Bronchial epithelial cell (primary cell): Measurements from ENCODE around the gene GPN3. TPM values are rescaled to one million over a fixed set of nuclear protein-coding genes. Genes with fewer than 3 reads are reported as not detected.

Experiments used
- DNase-seq: peaks from one replicate; pipeline ENCODE4 v3.0.0-alpha.2; 2010; ENCODE audit warnings: low read depth
- FAIRE-seq: peaks from 2 replicates; lab custom pipeline; 2011; peaks lifted over from hg19 to GRCh38; lab: Jason Lieb, UNC
- H3K27me3 ChIP-seq: 2 replicates; pipeline ENCODE4 v1.5.1; 2011; ENCODE audit warnings: low read length; ENCODE audit not compliant: control insufficient read depth, insufficient read depth
- H3K36me3 ChIP-seq: 2 replicates; pipeline ENCODE4 v1.5.1; 2011; ENCODE audit warnings: low read length; ENCODE audit not compliant: control insufficient read depth, insufficient read depth
- H3K4me3 ChIP-seq: 2 replicates; pipeline ENCODE4 v1.5.1; 2011; ENCODE audit warnings: mild to moderate bottlenecking, low read depth, low read length, control low read depth
- total RNA-seq: library from RNA; depleted of rRNA; stranded (reverse); fragments of >200 nt; gene quantifications from 2 replicates; pipeline ENCODE4 v1.2.1, GENCODE V29; 2014
- TF ChIP-seq, protein P1 (sequence below): IDR thresholded peaks from 2 replicates; pipeline ENCODE4 v1.5.1; 2011; ENCODE audit warnings: mild to moderate bottlenecking, moderate library complexity, low read length, control low read depth, inconsistent platforms; ENCODE audit not compliant: insufficient read depth, severe bottlenecking

Gene GPN3
- total RNA-seq, 1 donor from 2014 or later = 19.7 TPM

DNA sequence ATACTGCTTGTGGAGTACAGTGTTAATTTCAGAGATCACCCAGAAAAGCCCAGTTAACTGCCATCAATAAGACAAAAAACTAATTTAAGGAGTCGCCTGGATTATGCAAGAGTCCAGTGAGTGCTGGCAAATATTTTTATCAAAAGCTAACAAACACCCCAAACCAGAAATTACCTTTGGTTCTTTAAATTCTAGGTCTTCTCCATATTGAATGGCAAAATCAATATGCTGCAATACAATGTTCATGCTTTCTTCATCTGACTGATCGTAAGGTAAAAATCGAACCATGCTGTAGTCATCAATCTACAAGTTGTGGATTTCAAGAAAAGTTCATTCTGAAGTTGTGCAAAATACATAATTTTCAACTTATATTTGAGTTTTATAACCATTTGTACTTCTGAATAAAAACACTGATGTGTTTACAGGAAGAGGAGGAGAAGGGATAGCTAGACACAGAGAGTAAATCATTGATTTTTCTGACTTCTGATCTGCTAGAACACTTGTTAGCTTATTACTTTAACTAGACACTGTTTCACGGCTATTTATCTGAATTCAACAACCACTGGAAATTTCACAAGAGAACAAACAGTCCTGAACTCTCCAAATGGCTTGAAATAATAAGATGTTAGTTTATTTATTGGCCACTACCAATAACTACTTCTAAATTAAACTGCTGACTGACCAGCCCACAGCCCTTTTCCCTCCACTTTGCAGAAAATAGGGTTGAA lies 14.3 kb downstream of the GPN3 start:
- no peak overlapping the region for H3K4me3 ChIP-seq
- FAIRE-seq (no peak), DNase-seq (no peak)
- no peaks in the 10 kb centered on the region for H3K27me3 ChIP-seq
- TF ChIP-seq, protein P1, sequence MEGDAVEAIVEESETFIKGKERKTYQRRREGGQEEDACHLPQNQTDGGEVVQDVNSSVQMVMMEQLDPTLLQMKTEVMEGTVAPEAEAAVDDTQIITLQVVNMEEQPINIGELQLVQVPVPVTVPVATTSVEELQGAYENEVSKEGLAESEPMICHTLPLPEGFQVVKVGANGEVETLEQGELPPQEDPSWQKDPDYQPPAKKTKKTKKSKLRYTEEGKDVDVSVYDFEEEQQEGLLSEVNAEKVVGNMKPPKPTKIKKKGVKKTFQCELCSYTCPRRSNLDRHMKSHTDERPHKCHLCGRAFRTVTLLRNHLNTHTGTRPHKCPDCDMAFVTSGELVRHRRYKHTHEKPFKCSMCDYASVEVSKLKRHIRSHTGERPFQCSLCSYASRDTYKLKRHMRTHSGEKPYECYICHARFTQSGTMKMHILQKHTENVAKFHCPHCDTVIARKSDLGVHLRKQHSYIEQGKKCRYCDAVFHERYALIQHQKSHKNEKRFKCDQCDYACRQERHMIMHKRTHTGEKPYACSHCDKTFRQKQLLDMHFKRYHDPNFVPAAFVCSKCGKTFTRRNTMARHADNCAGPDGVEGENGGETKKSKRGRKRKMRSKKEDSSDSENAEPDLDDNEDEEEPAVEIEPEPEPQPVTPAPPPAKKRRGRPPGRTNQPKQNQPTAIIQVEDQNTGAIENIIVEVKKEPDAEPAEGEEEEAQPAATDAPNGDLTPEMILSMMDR = no peak
- peaks cover 2% of the 10 kb centered on the region for H3K36me3 ChIP-seq

DNA sequence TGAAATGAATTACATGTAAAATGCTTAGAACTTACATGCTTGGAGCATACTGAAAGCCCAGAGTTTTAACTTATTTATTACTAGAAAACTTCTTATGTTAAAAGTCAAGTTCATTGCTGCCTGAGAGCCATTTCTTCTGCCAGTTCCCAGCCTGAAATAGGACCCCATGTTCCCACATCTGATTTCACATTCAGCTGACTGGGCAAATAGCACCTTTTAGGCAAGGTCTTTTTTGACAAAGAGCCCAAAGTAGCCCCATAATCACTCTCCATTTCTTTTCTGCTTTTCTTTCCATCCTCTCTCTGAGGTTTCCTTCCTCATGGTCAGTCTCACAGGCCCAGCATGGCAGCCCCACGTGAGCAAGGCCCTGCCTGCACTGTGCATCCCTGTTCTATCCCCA lies 16.8 kb downstream of the GPN3 start:
- no peaks in the 10 kb centered on the region for H3K27me3 ChIP-seq
- H3K36me3 ChIP-seq = no peaks in the 10 kb centered on the region
- H3K4me3 ChIP-seq = no peak overlapping the region
- no peak for DNase-seq
- TF ChIP-seq, protein P1 = no peak
- FAIRE-seq = no peak

DNA sequence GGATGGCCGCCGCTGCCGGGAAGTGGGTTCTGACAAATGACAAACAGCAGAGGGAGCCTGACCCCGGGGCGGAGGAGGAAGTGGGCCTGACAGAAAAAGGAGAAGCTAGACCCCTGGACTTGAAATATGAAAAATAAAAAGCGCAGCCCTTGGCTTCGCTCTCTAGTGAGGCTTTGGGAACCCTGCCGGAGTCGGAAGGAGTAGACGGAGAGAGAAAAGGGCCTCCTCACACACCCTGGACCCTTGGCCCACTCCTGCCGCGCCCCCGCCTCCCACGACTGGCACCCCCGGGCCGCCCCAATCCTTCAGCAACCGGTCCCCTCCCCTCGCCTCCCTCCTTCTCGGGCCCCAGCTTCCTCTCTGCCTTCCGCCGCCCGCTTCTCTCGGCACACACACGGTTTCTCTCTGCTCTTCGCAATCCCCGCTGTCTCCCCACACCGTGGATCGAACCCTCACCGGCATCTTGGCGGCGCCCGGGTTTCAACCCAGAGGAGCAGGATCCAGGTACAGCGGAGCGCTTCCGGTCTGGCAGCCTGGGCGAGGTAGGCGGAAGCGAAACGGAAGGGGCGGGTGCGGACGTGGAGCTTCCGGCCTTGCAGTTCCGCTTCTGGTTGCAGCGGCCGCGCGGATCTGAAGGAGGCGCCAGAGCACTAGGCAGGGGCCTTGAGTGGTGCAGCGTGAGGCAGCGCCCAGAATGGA lies 18.1 kb downstream of the GPN3 start, which contains the start of gene ARPC3:
Gene ARPC3, minus strand, starts transcription at position 539 of the 699 bp plus-strand sequence. Its CDS starts 77 bp downstream, at position 462.
- TF ChIP-seq, protein P1 = peak; percentile 94
- DNase-seq = peak; percentile 85
- no peaks in the 10 kb centered on the region for H3K36me3 ChIP-seq
- no peak for FAIRE-seq
- peak within 1 kb of the TSS; percentile 99 for H3K4me3 ChIP-seq
- no peaks in the 10 kb centered on the region for H3K27me3 ChIP-seq

DNA sequence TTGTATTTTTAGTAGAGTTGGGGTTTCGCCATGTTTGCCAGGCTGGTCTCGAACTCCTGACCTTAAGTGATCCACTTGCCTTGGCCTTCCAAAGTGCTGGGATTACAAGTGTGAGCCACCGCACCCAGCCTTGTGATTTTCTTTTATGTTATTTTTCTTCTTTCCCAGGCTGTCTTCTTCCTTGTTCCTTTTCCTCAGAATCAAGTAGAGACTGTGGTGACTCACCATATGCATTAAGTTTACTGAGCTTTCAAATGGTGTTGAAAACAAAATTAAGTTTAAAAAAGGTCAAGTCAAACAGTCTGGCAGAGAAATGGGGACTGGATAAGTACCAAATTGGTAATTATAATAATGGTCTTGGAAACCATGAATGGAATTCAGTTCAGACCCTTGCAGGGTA lies 23.6 kb downstream of the GPN3 start:
- no peak for DNase-seq
- Histone ChIP-seq H3K36me3 (peaks cover 7% of the 10 kb centered on the region), H3K27me3 (no peaks in the 10 kb centered on the region), H3K4me3 (no peak overlapping the region)
- FAIRE-seq = no peak
- TF ChIP-seq, protein P1 = no peak

DNA sequence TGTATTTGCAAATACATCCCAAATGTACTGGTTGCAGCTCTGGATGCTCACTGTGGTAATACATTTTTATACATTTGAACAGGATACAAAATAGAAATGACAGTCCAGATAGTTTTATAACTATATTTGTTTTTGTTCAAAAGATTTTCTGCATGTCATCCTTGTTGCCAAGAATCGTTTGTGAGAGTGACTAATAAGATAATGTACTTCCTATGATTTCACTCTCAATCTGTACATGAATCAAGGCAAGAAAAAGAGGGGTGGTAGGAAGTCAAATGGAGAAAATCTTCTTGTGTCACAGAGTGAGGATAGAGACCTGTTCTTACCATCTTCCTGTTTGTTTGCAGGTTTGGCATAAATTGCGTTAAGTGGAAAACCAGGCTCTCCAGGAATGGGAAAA lies 31.8 kb downstream of the GPN3 start:
- H3K36me3 ChIP-seq = peaks cover 7% of the 10 kb centered on the region
- DNase-seq (peak; percentile 32), FAIRE-seq (no peak)

More for the DNA sequence above, 31.8 kb downstream of the GPN3 start:
- Histone ChIP-seq H3K4me3 (no peak overlapping the region), H3K27me3 (no peaks in the 10 kb centered on the region)
- TF ChIP-seq, protein P1 = no peak
